Esophagus muscularis mucosa (tissue), 4 donors: ENCODE measurements around the gene C11orf98. TPM values are rescaled to one million over a fixed set of nuclear protein-coding genes. Genes with fewer than 3 reads are reported as not detected.
"Not testable (repeated sequence)": the region's sequence is repeated elsewhere in the genome, so short reads cannot be mapped to it uniquely, and the experiment has no call there.

ENCODE experiments used
- DNase-seq: peaks from one replicate; pipeline ENCODE4 v3.0.0-alpha.2; 2017; ENCODE audit errors: extremely low spot score
- H3K27ac ChIP-seq, 4 donors: fragments of 200-600 bp; sonication (generic); replicated peaks in 1 of 4; 1 replicate in 3 of 4; 2 replicates in 1 of 4; pipeline ENCODE4 v1.5.1; 2016 to 2019; ENCODE audit warnings: mild to moderate bottlenecking in 1 of 4
- H3K27me3 ChIP-seq, 4 donors: fragments of 200-600 bp; sonication (generic); one replicate each; pipeline versions ENCODE4 v1.5.1 to v1.6.0; 2016 to 2019
- H3K36me3 ChIP-seq, 4 donors: fragments of 200-600 bp; sonication (generic); one replicate each; pipeline ENCODE4 v1.5.1; 2016 to 2019
- H3K4me1 ChIP-seq, 4 donors: fragments of 200-600 bp; sonication (generic); one replicate each; pipeline ENCODE4 v1.5.1; 2016 to 2019
- H3K4me3 ChIP-seq, 4 donors: fragments of 200-600 bp; sonication (generic); 1 replicate in 2 of 4; 2 replicates in 2 of 4; pipeline ENCODE4 v1.5.1; 2016 to 2019; ENCODE audit warnings: mild to moderate bottlenecking in 4 of 4, moderate library complexity in 1 of 4
- H3K9me3 ChIP-seq, 4 donors: fragments of 200-600 bp; sonication (generic); 1 replicate in 3 of 4; 2 replicates in 1 of 4; pipeline ENCODE4 v1.5.1; 2016 to 2019
- CTCF ChIP-seq, 3 experiments: fragments of 200-600 bp in 2 of 3; fragments of 450-650 bp in 1 of 3; sonication (generic) in 2 of 3; IDR thresholded peaks; one replicate each; pipeline ENCODE4 v1.5.1; 2017 to 2019; ENCODE audit warnings: antibody characterized with exemption in 3 of 3, mild to moderate bottlenecking in 2 of 3, moderate library complexity in 1 of 3
- EP300 ChIP-seq: sonication (generic); formaldehyde crosslinking; IDR thresholded peaks from one replicate; pipeline ENCODE4 v1.6.1; 2017; ENCODE audit warnings: antibody characterized with exemption
- POLR2A ChIP-seq: fragments of 450-650 bp; IDR thresholded peaks from one replicate; pipeline ENCODE4 v1.6.1; 2017; ENCODE audit warnings: antibody characterized with exemption, moderate library complexity, mild to moderate bottlenecking, low read depth
- POLR2AphosphoS5 ChIP-seq, 2 donors: sonication (generic); formaldehyde crosslinking; IDR thresholded peaks; one replicate each; pipeline ENCODE4 v1.6.1; 2017; ENCODE audit warnings: antibody characterized with exemption in 2 of 2
- WGBS: methylation state at CpG from one replicate; pipeline ENCODE4 v1.1.5; 2018; 5-methylcytosine and 5-hydroxymethylcytosine counted together
- intact Hi-C: fragments of 100-400 bp; cut with DNase I; formaldehyde crosslinking; loops from one replicate; pipeline ENCODE4 v1.15.1; 2023
- total RNA-seq, 4 donors: library from RNA; depleted of rRNA; stranded (reverse); fragments of >200 nt; gene quantifications; one replicate each; pipeline versions ENCODE4 v1.1.0 to v1.2.1, GENCODE V29; 2016

The C11orf98 gene
- total RNA-seq, 4 donors from 2014 or later: 23.7 to 38.0 (median 33.0) TPM

GRCh38 chr11:62677714-62678113, 12.7 kb upstream of the C11orf98 start:
- WGBS: 85% methylated on average over 15 of the region's 15 CpGs
- H3K27ac ChIP-seq: peak overlapping the region in 3 of 4 donors; percentile 92 to 96 (median 94)
- TF ChIP-seq EP300: no peak
- TF ChIP-seq POLR2A: no peak
- TF ChIP-seq CTCF (IDR thresholded peaks at IDR 0.05): no peak
- TF ChIP-seq POLR2AphosphoS5 (IDR thresholded peaks at IDR 0.05): no peak
- peak overlapping the region; percentile 85 to 99 (median 90) for H3K4me3 ChIP-seq
- peaks cover 31 to 59% (median 48%) of the 10 kb centered on the region in 4 donors for H3K4me1 ChIP-seq
- intact Hi-C loops: no loop called here
- no peaks in the 10 kb centered on the region for H3K9me3 ChIP-seq
- DNase-seq: no peak
- peaks cover 20 to 48% (median 45%) of the 10 kb centered on the region in 4 donors for H3K36me3 ChIP-seq
- H3K27me3 ChIP-seq: no peaks in the 10 kb centered on the region

GRCh38 chr11:62677156-62677555, 12.1 kb upstream of the C11orf98 start:
- 79% methylated on average over 6 of the region's 6 CpGs for WGBS
- intact Hi-C loops: no loop called here
- DNase-seq: no peak
- Histone ChIP-seq H3K36me3 (peaks cover 20 to 48% (median 45%) of the 10 kb centered on the region in 4 donors), H3K4me1 (peaks cover 36 to 65% (median 54%) of the 10 kb centered on the region in 4 donors), H3K27ac (peak overlapping the region in 1 of 4 donors; percentile 94), H3K27me3 (no peaks in the 10 kb centered on the region), H3K9me3 (no peaks in the 10 kb centered on the region), H3K4me3 (no peak overlapping the region)
- TF ChIP-seq POLR2AphosphoS5 (IDR thresholded peaks at IDR 0.05) (no peak), CTCF (IDR thresholded peaks at IDR 0.05) (no peak), EP300 (no peak), POLR2A (no peak)

GRCh38 chr11:62676698-62677097, 11.7 kb upstream of the C11orf98 start:
- H3K36me3 ChIP-seq: peaks cover 20 to 48% (median 45%) of the 10 kb centered on the region in 4 donors
- no peak for TF ChIP-seq POLR2AphosphoS5 (IDR thresholded peaks at IDR 0.05)
- no peak for TF ChIP-seq EP300
- no peak for TF ChIP-seq POLR2A
- no peak for TF ChIP-seq CTCF (IDR thresholded peaks at IDR 0.05)
- intact Hi-C loops: no loop called here
- 51% methylated on average over 6 of the region's 6 CpGs for WGBS
- no peaks in the 10 kb centered on the region for H3K9me3 ChIP-seq
- no peak overlapping the region for H3K27ac ChIP-seq
- peaks cover 35 to 68% (median 55%) of the 10 kb centered on the region in 4 donors for H3K4me1 ChIP-seq
- no peak for DNase-seq
- H3K27me3 ChIP-seq: no peaks in the 10 kb centered on the region
- no peak overlapping the region for H3K4me3 ChIP-seq

- H3K27me3 ChIP-seq, H3K9me3 ChIP-seq, H3K27ac ChIP-seq, intact Hi-C loops, H3K4me3 ChIP-seq, DNase-seq: not testable (repeated sequence)
- Histone ChIP-seq H3K36me3 (peaks cover 20 to 48% (median 45%) of the 10 kb centered on the region in 4 donors), H3K4me1 (peaks cover 36 to 64% (median 57%) of the 10 kb centered on the region in 4 donors)
- WGBS: 93% methylated on average over 10 of the region's 10 CpGs
These were observed 10.4 kb upstream of the C11orf98 start for GRCh38 chr11:62675415-62675814.

- intact Hi-C loops: no loop called here
- no peaks in the 10 kb centered on the region for H3K9me3 ChIP-seq
- H3K4me1 ChIP-seq: peaks cover 30 to 64% (median 49%) of the 10 kb centered on the region in 4 donors
- DNase-seq: no peak
- H3K4me3 ChIP-seq: no peak overlapping the region
- WGBS: 79% methylated on average over 2 of the region's 2 CpGs
- TF ChIP-seq POLR2AphosphoS5 (IDR thresholded peaks at IDR 0.05): no peak
- no peak for TF ChIP-seq CTCF (IDR thresholded peaks at IDR 0.05)
- no peak for TF ChIP-seq EP300
- TF ChIP-seq POLR2A: no peak
- H3K36me3 ChIP-seq: peaks cover 20 to 48% (median 44%) of the 10 kb centered on the region in 4 donors
- peak overlapping the region in 3 of 4 donors; percentile 89 to 94 (median 92) for H3K27ac ChIP-seq
- no peaks in the 10 kb centered on the region for H3K27me3 ChIP-seq
These were observed 8.2 kb upstream of the C11orf98 start for GRCh38 chr11:62673196-62673525.
